Right renal pelvis (tissue), 4 donors: ENCODE data around the gene CSH2. TPM values are rescaled to one million over a fixed set of nuclear protein-coding genes. Genes with fewer than 3 reads are reported as not detected.
A peak's percentile ranks its signal among the peaks of the same experiment; 100 is the strongest.
"Not testable (repeated sequence)": the region's sequence is repeated elsewhere in the genome, so short reads cannot be mapped to it uniquely, and the experiment has no call there.

ENCODE experiments used
- DNase-seq, 4 donors: peaks; one replicate each; pipeline ENCODE4 v3.0.0-alpha.2; 2013; ENCODE audit warnings: low read depth in 4 of 4, low spot score in 3 of 4, missing footprints in 1 of 4
- polyA plus RNA-seq, 4 donors: library from polyadenylated mRNA; unstranded; fragments of 120-200 nt; gene quantifications; one replicate each; pipeline ENCODE4 v1.2.1, GENCODE V29; 2013; ENCODE audit not compliant: insufficient read length in 4 of 4

Gene CSH2
- polyA plus RNA-seq, 4 donors, result 2.4 TPM; not detected in 3

DNA sequence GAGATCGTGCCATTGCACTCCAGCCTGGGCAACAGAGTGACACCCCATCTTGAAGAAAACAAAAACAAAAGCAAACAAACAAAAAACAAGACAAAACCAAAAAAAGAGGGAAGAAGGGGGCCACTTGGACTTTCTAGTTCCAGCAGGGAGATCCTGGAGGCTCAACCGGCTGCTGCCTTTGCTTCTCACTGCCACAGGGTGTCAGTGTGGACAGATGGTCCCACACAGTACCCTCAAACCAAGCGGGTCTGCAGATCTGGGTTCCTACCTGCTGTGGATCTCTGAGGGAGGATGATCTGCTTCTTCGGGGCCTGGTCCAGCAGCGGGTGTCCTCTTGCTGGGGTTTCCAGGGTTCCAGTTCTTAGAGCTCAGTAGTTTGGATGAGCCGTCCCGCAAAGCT lies 6.9 kb downstream of the CSH2 start:
- DNase-seq, result not testable (repeated sequence)

DNA sequence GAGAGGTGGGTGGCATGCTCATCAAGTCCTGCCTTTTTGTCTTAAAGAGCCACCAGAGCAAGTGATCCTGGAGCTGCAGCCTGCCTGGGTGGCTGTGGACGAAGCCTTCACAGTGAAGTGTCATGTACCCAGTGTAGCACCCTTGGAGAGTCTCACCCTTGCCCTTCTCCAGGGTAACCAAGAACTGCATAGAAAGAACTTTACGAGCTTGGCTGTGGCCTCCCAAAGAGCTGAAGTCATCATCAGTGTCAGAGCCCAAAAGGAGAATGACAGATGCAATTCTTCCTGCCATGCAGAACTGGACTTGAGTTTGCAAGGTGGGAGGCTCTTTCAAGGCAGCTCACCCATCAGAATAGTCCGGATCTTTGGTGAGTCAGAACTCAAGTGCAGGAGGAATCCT lies 14.2 kb downstream of the CSH2 start:
- no peak for DNase-seq

DNA sequence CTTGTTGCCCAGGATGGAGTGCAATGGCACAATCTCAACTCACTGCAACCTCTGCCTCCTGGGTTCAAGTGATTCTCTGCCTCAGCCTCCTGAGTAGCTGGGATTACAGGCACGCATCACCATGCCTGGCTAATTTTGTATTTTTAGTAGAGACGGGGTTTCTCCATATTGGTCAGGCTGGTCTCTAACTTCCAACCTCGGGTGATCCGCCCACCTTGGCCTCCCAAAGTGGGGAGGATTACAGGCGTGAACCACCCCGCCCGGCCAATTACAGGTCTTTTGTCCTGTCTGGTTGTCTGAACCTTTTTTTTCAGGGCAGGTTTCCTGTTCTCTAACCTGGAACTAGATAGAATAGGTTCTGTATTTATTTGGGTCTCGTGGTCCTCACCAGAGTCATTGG lies 17.1 kb downstream of the CSH2 start:
- not testable (repeated sequence) for DNase-seq

DNA sequence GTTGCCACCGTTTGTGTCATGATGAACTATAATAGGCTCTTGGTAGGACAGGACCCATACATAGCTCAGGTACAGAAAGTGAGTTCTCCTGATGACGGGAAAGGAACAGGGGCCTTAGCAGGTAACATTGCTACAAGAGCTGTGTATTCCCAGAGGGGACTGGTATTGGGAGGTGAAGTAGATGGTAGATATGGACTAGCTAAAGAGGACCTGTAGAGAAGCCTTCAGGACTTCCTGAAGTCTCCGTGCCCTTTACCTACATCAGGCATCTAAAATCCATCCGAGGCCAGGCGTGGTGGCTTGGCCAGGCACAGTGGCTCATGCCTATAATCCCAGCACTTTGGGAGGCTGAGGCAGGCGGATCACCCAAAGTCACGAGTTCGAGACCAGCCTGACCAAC lies 18.3 kb downstream of the CSH2 start:
- DNase-seq, result no peak

DNA sequence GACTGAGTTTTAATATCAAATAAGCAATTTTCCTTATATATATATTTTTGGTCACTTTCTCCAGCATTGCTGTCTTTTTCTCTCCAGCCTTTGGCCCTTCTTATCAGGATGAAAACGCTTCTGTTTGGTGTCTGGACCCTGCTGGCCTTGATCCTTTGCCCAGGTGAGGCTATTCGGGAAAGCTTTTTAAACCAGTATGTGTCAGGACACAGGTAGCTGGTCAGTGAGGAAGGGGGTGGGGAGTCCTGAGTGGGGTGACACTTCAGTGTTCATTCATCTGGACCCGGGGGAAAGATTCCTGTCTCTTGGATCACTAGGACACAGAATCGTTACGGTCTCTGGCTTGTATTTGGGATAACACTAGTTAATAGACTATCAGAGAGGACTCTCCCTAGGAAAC lies 18.8 kb downstream of the CSH2 start:
- no peak for DNase-seq

DNA sequence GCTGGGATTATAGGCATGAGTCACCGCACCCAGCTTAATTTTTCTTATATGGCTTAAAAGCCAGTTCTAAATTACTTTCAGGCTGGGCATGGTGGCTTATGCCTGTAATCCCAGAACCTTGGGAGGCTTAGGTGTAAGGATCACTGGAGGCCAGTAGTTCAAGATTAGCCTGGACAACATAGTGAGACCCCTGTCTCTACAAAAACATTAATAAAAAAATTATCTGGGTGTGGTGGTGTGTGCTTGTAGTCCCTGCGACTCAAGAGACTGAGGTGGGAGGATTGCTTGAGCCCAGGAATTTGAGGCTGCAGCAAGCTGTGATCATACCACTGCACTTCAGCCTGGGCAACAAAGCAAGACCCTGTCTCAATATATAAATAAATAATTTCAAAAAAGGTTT lies 20.2 kb downstream of the CSH2 start:
- no peak for DNase-seq

DNA sequence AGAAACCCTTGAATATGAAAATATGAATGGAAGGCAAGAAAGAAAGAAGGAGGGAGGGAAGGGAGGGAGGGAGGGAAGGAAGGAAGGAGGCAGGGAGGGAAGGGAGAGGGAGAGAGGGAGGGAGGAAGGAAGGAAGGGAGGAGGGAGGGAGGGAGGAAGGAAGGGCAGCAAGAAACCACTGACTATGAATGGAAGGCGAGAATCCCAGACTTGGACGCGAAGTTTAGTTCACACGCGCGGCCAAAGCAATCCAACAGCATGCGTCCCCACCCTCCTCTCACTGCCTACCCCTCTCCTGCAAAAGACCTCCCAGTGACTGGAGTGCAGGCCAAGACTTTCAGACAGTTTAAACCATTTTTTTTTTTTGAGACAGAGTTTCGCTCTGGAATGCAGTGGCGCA lies 23.1 kb downstream of the CSH2 start:
- no peak for DNase-seq

DNA sequence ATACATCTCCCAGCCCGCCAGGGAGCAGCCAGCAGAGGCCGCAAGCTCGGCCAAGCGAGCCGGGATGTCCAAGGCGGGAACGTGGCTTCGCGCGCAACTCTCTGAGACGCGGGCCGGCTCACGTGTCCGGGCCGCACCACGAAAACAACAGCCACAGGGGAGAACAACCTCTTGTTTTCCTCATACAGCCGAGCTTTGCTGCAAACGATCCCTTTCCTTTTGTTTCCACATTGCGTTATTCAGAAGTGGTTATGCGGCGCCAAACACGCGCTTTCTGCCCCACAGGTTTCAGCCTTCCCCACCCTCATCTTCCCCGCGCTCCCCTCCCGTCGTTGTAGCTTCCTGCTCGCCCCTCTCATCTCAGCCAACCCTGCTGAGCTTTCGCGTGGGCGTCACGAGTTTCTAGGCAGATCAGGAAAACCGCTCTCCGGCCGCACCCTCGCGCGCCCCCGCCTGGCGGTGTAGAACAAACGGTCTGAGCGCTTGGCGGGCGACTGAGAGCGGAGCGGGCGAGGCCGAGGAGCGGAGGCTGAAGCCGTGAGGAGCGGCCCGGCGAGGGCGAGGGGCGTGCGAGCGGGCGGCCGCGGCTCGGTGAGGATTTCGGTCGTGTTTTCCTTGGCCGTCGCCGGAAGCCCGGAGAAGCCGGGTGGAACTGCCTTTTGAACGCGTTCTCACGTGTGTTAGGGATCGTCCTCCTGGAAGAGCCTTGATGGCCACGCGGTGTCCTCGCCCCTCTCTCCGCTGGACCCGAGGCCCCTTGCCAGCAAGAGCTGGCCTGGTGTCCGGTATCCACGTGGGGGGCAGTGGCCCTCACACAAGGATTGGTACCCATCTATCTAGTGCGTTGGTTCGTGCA lies 24.4 kb downstream of the CSH2 start:
- peak in 3 of 4 donors; percentile 64 to 81 (median 75) for DNase-seq

DNA sequence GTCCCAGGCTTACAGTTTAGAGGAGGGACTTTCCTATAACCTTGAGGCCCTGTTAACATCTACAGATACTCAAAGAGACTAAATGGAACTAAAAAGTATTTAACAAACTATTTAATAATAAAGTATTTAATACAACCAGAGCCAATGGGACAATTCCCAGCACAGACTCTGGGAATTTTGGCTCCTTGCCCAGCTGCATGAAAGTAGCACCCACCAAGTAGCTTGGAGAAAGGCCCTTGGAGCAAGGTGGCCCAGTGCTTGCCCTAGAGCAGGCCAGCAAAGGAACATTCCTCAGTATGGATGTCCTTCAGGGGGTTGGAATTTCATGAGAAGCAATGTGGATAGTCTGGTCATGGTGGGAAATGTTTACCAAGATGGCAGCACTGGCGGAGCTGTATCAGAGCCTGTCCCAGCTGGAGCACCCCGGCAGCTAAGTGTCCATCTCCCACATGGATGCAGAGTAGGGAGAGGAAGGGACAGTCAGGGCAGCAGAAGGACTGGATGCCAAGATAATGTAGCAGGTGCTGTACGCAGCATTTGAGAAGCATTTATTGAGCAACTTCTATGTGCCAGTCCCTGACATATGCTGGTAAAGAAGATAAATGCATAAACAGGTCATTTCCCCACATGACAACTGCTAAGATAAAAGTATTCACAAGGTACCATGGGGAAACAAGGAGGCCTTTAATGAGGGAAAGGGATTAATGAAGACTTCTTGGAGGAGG lies 25.8 kb downstream of the CSH2 start:
- no peak for DNase-seq

DNA sequence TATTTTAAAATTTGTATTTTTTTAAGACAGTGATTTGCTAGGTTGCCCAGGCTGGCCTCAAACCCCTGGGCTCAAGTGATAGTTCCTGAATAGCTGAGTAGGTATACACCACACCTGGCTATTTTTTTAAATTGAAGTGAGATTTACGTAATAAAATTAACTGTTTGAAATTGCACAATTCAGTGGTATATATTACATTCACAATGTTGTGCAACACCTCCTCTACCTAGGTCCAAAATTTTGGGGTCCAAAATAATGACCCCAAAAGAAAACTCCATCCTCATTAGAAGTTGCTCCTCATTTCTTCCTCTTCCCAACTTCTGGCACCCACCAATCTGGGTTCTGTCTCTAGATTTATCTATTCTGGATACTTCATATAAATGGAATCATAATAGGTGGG lies 28.0 kb downstream of the CSH2 start:
- DNase-seq, result no peak

DNA sequence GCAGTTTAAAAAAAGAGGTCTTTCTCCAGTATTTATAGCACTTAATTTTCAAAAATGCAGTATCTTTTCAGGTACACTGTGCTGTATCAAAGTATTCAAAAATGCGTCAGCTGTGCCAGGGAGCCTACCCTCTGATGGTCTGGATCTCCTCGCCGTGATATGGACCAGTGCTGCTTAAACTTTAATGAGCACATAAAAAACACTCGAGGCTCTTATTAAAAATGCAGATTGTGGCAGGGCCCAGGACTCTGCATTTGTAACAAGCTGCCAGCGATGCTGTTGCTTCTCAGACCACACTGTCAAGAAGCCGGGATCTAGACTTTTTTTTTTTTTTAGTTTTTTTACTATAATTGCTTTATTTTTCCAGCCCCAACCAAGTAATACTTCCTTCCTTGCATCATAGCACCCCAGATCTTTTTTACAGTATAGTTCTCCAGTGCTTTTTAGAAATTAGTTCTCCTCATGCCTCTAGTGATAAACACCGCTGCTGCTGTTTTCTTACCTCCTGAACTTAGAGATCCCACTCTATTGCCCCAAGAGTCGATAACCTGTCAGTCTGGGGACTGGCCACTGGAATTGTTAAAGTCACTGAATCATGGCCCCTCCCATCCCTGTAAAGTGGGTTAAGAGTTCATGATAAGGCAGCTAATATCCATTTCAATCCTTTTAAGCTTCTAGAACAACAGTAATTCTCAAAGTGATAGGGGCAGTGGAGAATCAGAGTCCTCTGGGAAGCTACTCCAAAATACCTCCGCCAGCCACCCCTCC lies 29.4 kb downstream of the CSH2 start:
- DNase-seq, result no peak

DNA sequence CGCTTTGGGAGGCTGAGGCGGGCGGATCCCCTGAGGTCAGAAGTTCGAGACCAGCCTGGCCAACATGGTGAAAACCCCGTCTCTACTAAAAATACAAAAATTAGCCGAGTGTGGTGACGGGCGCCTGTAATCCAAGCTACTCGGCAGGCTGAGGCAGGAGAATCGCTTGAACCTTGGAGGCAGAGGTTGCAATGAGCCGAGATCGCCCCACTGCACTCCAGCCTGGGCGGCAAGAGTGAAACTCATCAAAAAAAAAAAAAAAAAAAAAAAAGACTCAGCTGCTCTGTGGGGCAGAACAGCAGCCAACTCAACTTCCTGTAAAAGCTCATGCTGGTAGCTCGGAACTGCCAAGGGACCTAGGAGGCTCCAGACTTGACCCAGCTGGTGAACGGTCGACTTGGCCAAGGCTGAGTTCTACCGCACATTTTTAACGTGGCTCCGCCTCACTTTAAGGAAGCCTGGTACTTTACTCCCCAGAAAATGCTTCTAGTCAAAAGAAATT lies 30.0 kb downstream of the CSH2 start:
- peak in 1 of 4 donors; percentile 16 for DNase-seq

DNA sequence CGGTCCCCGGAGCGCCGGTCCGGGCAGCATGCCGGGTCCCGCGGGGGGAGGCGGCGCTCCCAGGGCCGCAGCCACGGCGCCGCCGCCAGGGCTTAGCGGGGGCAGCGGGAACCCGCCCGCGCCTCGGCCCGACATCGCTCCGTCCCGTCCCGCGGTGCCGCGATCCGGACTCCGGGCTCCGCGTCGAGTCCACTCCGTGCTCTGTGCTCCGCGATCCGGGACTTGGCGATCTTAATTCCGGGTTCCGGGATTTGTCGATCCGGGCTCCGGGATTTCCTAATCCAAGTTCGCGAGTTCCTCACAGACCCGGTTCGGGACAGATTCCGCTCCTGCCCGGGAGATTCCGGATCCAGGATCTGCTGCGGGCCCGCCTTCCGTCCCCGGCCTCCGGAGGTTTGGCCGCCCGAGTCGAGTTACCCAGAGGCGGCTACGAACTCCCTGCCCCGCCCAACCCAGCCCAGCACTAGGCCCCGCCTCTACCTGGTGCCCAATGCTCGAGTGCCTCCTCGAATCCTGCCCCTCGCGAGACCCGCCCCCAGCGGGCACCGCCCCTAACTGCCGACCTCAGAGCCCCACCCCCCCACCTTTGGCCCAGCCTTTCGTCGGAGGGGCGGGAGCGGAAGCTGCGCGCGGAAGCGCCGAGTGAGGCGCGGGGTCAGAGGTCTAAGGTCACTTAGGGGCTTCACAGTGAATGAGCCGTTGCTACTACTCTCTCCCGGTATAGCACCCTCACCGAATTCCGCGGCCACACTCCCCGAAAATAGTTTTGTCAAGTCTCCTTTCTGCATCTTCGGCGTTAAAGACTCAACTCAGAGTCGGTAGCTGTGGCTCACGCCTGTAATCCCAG lies 30.7 kb downstream of the CSH2 start, which contains the start of gene SMARCD2:
SMARCD2 (minus strand) TSS at position 146 of the 847 bp plus-strand sequence; CDS start at position 135, 11 bp downstream.
- DNase-seq, result peak; percentile 94 to 98 (median 97)

DNA sequence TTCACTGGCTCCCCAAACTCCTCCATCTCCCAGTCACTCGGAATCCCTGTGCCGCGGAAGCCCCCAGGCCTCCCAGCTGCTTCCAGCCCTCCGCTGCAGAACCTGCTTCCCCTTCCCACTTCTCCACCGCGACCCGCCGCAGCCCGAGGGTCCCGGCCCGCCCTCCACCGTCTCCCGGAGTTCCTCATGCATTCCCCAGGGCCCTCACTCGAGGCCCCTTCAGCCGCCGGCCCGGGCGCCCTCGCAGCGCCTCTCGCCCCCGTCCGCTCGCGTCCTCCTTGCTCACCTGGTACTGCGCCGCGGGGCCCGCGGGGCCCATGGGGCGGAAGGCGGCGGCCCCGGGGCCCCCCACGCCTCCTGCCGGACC lies 31.3 kb downstream of the CSH2 start:
- no peak for DNase-seq

DNA sequence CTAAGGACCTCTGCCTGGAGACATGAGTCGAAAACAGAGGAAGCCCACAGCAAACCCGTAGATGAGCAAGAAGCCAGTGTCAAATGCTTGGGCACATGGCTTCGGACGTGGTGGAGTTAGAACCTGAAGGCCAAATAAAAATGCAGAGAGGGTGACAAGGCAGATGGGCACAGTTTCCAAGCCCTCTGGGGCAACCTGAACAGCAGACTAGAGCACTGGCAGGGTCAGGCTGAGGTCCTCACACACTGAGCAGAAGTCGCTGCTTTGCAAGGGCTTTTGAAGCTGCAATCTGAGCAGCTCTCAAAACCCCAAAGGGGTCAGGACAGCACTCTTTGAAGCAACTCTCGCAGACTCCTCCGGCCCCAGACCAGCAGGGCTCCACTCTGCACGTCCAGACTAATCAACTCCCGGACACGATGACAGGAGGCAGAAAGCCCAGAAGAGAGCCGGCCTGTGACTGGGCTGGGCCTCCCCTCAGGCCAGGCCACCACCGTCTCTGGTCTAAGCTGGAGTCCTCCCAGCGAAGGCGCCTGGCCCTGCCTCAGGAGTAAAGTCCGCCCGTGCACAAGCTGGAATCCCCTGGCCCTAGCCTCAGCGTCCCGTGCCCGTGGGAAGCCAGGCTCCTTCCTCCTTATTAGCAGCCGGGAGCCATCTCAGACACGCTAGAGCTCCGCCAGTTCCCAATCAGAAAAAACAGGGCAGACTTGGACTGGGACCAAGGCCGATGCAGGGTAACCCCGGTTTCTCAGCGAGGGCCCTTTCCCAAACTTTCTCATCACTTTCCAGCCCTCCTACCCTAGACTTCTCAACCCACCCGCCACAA lies 31.9 kb downstream of the CSH2 start:
- DNase-seq, result peak in 1 of 4 donors; percentile 16

DNA sequence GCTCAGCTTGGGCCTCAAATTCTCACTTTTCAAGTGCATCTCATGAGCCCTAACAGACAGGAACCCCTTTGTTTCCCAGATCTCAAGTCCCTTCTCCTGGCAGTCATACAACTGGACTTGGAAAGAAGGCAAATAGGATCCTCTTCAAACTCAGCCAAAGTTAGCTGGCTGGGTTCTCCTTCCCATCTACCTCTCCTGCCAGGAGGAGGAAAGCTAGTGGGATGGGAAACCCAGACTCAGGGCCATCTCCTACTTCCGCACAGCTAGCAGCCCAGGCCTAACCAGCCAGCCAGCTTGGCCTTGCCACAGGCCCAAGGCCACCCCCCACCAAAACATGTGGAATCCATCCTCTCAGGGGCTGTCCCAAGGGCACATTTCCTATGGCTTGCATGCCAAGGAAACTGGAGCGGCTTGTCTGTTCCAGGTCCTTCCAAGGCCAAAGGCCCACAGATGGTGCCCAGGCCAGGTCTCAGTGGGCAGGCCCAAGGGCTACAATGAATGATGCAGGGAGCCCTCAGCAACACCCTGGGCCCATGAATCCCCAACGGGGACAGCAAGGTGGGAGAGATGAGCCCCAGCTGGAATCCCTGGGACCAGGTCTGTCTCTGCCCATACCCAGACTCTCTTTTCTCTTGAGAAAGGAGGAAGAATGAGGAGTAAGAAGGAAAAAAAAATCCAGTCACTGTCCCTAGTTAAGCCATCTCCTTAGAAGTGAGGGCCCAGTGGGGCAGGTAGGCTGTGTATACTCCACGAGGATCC lies 32.7 kb downstream of the CSH2 start:
- no peak for DNase-seq

DNA sequence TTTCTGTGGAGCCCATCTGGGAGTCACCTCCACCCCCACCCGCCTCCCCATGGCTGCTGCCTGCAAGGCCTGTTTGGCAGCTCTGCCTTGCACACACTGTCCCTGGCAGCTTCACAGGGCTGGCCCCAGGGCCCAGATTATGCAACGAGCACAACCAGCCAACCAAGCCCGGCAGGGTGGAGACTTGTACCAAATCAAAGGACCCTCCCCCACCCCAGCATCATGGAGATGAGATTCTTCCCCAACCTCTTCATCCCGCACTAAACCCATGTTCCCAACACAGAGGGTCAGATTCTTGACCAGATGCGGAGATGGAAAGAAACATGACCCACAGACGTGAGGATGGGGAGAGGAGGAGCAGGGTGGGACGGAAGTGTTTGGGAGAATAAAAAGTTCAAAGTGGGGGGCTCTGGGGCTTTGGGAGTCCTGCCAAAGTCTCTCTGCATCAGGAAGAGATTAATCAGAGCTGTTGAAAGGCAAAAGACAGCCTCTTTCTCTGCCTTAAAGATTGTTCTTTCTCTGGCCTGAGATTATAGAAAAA lies 34.8 kb downstream of the CSH2 start:
- peak in 1 of 4 donors; percentile 35 for DNase-seq

DNA sequence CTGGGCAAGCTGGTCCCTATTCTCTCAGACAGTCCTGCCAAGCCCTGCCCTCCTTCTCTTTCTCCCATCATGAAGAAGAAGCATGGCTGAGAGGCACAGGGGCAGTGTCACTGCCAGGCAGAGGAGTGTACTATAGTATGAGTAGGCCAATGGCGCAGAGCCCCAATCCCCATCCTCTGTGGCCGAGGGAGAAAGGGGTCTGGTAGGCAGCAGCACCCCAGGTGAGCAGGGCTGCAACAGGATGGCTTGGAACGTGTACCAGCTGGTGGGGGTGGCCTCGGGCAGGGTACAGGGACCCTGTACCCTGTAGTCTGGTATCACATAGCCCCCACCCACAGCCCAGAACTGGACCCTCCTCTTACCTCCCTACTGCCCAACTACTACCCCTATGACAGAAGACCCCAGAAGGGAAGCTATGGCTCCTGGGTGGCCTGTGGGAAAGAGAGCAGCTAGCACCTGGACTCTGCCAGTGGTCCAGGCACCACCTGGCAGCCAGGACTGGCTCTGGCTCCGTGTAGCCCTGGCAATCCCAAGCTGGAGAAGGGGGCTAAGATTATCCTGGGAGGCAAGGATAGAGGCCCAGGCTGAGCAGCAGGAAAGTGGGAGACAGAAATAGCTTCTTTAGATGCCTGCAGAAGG lies 35.4 kb downstream of the CSH2 start:
- no peak for DNase-seq
